ENCODE results near the gene DHX57.

The DHX57 gene

DNA sequence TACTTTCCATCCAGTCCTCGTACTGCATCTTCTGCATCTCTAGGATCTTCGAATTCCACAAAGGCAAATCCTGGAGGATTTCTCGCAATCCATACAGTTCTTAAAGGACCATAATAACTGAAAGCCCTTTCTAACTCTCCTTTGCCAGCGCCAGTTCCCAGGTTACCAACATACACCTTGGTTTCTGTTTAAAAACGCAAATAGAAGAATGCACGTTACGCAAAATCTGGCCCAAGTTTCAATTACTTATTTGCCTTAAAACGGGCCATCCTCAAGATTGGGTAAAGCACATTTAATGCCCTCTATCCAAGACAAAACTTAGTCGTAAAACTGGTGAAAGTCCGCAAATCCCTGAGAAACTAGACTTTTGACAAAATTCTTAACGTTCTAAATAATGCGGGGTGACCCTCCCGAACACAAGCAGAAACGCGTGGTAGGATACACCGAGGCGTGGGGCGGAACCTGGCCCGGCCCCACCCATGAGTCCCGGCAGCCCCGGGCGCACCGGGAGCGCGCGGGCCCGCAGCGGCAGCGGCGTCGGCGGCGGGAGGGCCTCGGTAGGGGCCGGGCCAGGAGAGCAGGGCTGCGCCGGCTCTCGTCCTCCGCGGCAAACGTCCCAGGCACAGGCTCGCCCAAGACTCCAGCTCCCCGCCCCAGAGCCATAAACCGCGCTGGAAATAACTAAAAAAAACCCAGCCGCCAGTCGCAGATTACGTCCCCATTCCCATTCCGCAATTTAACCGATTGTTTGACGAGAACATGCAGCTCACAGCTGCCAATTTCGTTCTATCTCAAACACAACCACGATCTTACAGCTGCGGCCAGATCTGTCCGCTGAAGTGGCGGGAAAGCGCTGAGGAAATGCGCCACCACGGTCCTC lies 125.5 kb downstream of the DHX57 start:
- FAIRE-seq = no peak

DNA sequence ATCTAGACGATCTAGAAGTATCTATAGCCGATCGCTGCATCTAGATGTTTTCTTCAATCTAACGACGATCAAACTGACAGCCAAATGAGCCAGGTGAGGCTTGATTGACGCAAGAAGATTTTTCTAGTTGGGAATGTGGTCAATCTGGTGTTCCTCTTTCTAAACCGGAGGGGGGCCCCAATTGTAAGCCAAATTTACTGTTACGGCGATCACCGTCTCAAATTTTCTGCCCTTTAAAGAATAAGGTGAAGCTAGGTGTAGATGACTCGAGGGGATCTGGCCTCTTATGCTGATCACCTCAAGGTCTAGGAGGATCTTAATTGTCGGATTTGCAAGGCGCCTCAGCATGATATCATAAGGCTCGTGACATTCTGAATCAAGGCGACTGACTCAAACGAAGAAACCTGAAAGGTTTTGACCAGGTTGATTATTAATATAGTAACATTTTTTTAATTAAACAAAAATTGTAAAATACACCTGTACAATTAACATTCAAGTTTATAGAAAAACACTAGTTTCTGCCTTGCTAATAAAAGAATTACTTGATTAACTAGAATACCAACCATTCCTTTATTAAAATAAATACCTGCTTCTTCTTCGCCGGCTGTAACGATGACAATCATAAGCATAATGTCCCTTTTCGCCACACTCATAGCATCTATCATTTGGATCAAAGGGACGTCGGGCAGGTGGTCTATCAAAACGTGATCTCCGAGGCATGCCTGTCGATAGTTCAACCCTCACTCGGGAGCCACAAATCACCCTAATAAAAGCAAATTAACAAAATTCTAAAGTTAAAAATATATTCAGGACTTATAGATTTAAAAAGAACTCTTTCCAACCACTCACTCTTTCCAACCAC lies 126.6 kb downstream of the DHX57 start:
- no peak for FAIRE-seq

- FAIRE-seq = no peak
These were observed 127.3 kb downstream of the DHX57 start for GRCh38 chr2:38748391-38748790.

- no peak for FAIRE-seq
These were observed 127.9 kb downstream of the DHX57 start for GRCh38 chr2:38747819-38748218.

Measured in G401.6 (cell line).